ENCODE measurements around the gene PROKR1. TPM values are rescaled to one million over a fixed set of nuclear protein-coding genes. Genes with fewer than 3 reads are reported as not detected.

PROKR1 gene
- total and polyA plus RNA-seq, 2 of the 4 experiments (the other 2 are of a cell fraction) = not detected

DNA sequence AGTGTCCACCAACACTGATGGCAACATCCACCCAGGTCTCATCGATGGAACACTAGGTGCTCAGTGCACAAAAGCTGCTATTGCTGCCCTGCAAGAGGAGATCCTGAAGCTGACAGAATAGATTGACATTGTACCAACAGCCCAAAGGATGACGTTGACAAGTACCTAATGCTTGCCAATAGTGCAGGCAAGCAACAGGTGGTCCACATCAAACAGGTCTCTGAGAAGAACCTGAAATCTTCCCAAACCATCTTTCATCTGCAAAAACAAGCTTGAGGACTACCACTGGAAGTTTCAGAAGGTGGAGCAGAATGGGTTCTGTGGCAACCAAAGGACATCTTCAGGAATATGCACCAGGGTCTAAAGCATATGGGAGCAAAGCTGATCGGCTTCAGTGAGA lies 15.8 kb upstream of the PROKR1 start:
- H2BK15ac ChIP-seq (ENCODE audit: low read depth, low read length) = no peak overlapping the region
- DNase-seq = no peak
- no peak overlapping the region for H2BK120ac ChIP-seq (ENCODE audit: low read depth, low read length)
- H3K14ac ChIP-seq (replicated peaks; ENCODE audit: low read depth, low read length) = no peak overlapping the region
- WGBS, 2 experiments (ENCODE audit: extremely low coverage in 2 of 2, insufficient read length in 1 of 2) = no CpG with 5 or more reads among the region's 3 CpGs
- ATAC-seq (ENCODE audit: low read depth) = no peak
- no peak overlapping the region for H3K4me2 ChIP-seq (ENCODE audit: low read depth, low read length)
- no peak overlapping the region for H2AK9ac ChIP-seq (replicated peaks; ENCODE audit: low read depth, low read length, poor library complexity)
- intact Hi-C loops (cut with micrococcal nuclease) (no loop called here), dilution Hi-C loops (cut with HindIII; ENCODE audit: low sequenced_read_pairs, unreplicated experiment) (no loop called here), in situ Hi-C loops (cut with MboI; ENCODE audit: low sequenced_read_pairs) (no loop called here)
- H3K27ac ChIP-seq (ENCODE audit: insufficient read depth, low read length) = no peak overlapping the region
- no peak overlapping the region for H3K4ac ChIP-seq (ENCODE audit: low read depth, low read length)
- no peak overlapping the region for H3K9ac ChIP-seq (ENCODE audit: low read depth, low read length)
- no peak overlapping the region for H4K91ac ChIP-seq (ENCODE audit: insufficient read depth, low read depth, low read length)
- no peaks in the 10 kb centered on the region for H3K4me1 ChIP-seq (ENCODE audit: control insufficient read depth, insufficient read depth, low read length)
- no peaks in the 10 kb centered on the region for H3K79me1 ChIP-seq (ENCODE audit: low read depth in 1 of 2, low read length in 2 of 2)
- H4K8ac ChIP-seq (ENCODE audit: low read depth in 2 of 2, low read length in 2 of 2) = no peak overlapping the region
- ChIA-PET POLR2A (ENCODE audit: unreplicated experiment) (no interaction called here), CTCF (no interaction called here)
- H3K9me1 ChIP-seq (ENCODE audit: insufficient read depth, low read length) = no peaks in the 10 kb centered on the region
- no peaks in the 10 kb centered on the region for H3K36me3 ChIP-seq (ENCODE audit: control insufficient read depth, insufficient read depth, low read length)
- no peak overlapping the region for H2AK5ac ChIP-seq (ENCODE audit: low read depth, low read length)
- H4K5ac ChIP-seq (ENCODE audit: low read depth, low read length) = no peak overlapping the region
- no peak overlapping the region for H2BK20ac ChIP-seq (ENCODE audit: low read depth, low read length)
- H3K56ac ChIP-seq (ENCODE audit: extremely low read depth, insufficient read depth, low read length) = no peak overlapping the region
- H3K9me3 ChIP-seq (ENCODE audit: control insufficient read depth, insufficient read depth, low read length) = peaks cover 7% of the 10 kb centered on the region
- no peak overlapping the region for H2AFZ ChIP-seq (replicated peaks; ENCODE audit: low read length, poor library complexity)
- H3K23ac ChIP-seq (ENCODE audit: low read depth, low read length) = no peak overlapping the region
- peaks cover 27% of the 10 kb centered on the region for H3K27me3 ChIP-seq (ENCODE audit: control insufficient read depth, insufficient read depth, low read length)
- no peak for TF ChIP-seq MXI1 (IDR thresholded peaks at IDR 0.05; ENCODE audit: borderline replicate concordance, low read depth, low read length)
- no peak for TF ChIP-seq NFE2L2 (IDR thresholded peaks at IDR 0.05; ENCODE audit: low read depth, low read length)
- no peak for TF ChIP-seq POLR2A (IDR thresholded peaks at IDR 0.05; ENCODE audit: low read depth, low read length)
- TF ChIP-seq BHLHE40 (IDR thresholded peaks at IDR 0.05; ENCODE audit: low read depth, low read length) = no peak
- H4K20me1 ChIP-seq (ENCODE audit: insufficient read depth, low read length) = no peaks in the 10 kb centered on the region
- H3K18ac ChIP-seq (ENCODE audit: low read depth, low read length) = no peak overlapping the region
- H2BK5ac ChIP-seq (ENCODE audit: low read depth, low read length, poor library complexity, severe bottlenecking) = no peak overlapping the region
- no TSS peak for BruUV-seq (replicated peaks)
- H3K4me3 ChIP-seq (ENCODE audit: insufficient read depth, low read depth, low read length) = no peak overlapping the region

All from IMR-90 (cell line).